ENCODE measurements around the gene ANP32B.

Gene ANP32B

GRCh38 chr9:98024702-98025101, 41.6 kb downstream of the ANP32B start:
- DNase-seq (ENCODE audit: low read depth in 3 of 3), result no peak

GRCh38 chr9:98031169-98031568, 48.0 kb downstream of the ANP32B start:
- DNase-seq (ENCODE audit: low read depth in 3 of 3), result no peak

- no peak for DNase-seq (ENCODE audit: low read depth in 3 of 3)
These were observed 48.8 kb downstream of the ANP32B start for GRCh38 chr9:98031935-98032334.

GRCh38 chr9:98034593-98035546, 51.7 kb downstream of the ANP32B start:
- peak; percentile 79 to 90 (median 87) for DNase-seq (ENCODE audit: low read depth in 3 of 3)

- DNase-seq (ENCODE audit: low read depth in 3 of 3), result no peak
These were observed 54.2 kb downstream of the ANP32B start for GRCh38 chr9:98037357-98037756.

- DNase-seq (ENCODE audit: low read depth in 3 of 3), result no peak
These were observed 55.8 kb downstream of the ANP32B start for GRCh38 chr9:98038958-98039357.

- no peak for DNase-seq (ENCODE audit: low read depth in 3 of 3)
These were observed 56.5 kb downstream of the ANP32B start for GRCh38 chr9:98039607-98040017.

GRCh38 chr9:98040212-98040611, 57.1 kb downstream of the ANP32B start:
- no peak for DNase-seq (ENCODE audit: low read depth in 3 of 3)

- DNase-seq (ENCODE audit: low read depth in 3 of 3), result no peak
These were observed 60.8 kb downstream of the ANP32B start for GRCh38 chr9:98043915-98044314.

- no peak for DNase-seq (ENCODE audit: low read depth in 3 of 3)
These were observed 62.4 kb downstream of the ANP32B start for GRCh38 chr9:98045234-98046179.

- DNase-seq (ENCODE audit: low read depth in 3 of 3), result no peak
These were observed 63.0 kb downstream of the ANP32B start for GRCh38 chr9:98046180-98046543.

GRCh38 chr9:98047002-98047401, 63.9 kb downstream of the ANP32B start:
- DNase-seq (ENCODE audit: low read depth in 3 of 3), result no peak

GRCh38 chr9:98049288-98050072, 66.3 kb downstream of the ANP32B start:
- no peak for DNase-seq (ENCODE audit: low read depth in 3 of 3)

- no peak for DNase-seq (ENCODE audit: low read depth in 3 of 3)
These were observed 67.2 kb downstream of the ANP32B start for GRCh38 chr9:98050351-98050750.

GRCh38 chr9:98054376-98054951, 71.3 kb downstream of the ANP32B start:
- no peak for DNase-seq (ENCODE audit: low read depth in 3 of 3)

- DNase-seq (ENCODE audit: low read depth in 3 of 3), result peak; percentile 85 to 93 (median 86)
These were observed 73.4 kb downstream of the ANP32B start, which contains the start of gene NANS for GRCh38 chr9:98056269-98057137. TSS of gene NANS (plus strand) at chr9:98056732. CDS start at chr9:98056809, 77 bp downstream.

GRCh38 chr9:98057138-98057799, 74.1 kb downstream of the ANP32B start:
- no peak for DNase-seq (ENCODE audit: low read depth in 3 of 3)

GRCh38 chr9:98062161-98062560, 79.0 kb downstream of the ANP32B start:
- DNase-seq (ENCODE audit: low read depth in 3 of 3), result no peak

GRCh38 chr9:98064623-98065392, 81.7 kb downstream of the ANP32B start:
- DNase-seq (ENCODE audit: low read depth in 3 of 3), result no peak
